IMR-90 (cell line): ENCODE measurements around the gene CPTP. TPM values are rescaled to one million over a fixed set of nuclear protein-coding genes. Genes with fewer than 3 reads are reported as not detected.

ENCODE experiments used
- ATAC-seq: fragments of 200-7000 bp; cut with Tn5 transposase; 2 replicates; pipeline ENCODE4 v1.9.1; 2020; ENCODE audit warnings: low read depth, mild to moderate bottlenecking, moderate library complexity
- BruUV-seq: library from RNA; stranded (reverse); fragments of 400-500 nt; replicated peaks from 2 replicates; lab custom pipeline; 2021; lab: Mats Ljungman, UMichigan
- CTCF ChIA-PET: fragments of 300-600 bp; formaldehyde crosslinking; extraction: SDS; loops from one replicate; lab custom pipeline; 2021; ENCODE audit warnings: antibody characterized with exemption; lab: Yijun Ruan, JAX
- POLR2A ChIA-PET: fragments of 300-600 bp; sonication (Branson Sonifier 250); formaldehyde crosslinking; loops from one replicate; lab custom pipeline; 2022; ENCODE audit warnings: antibody characterized with exemption; ENCODE audit not compliant: unreplicated experiment; lab: Charles Lee
- DNase-seq: peaks from one replicate; pipeline ENCODE4 v3.0.0; 2013
- H2AFZ ChIP-seq: replicated peaks from 2 replicates; pipeline ENCODE3; 2013; ENCODE audit warnings: low read length, mild to moderate bottlenecking; ENCODE audit not compliant: poor library complexity
- H2AK5ac ChIP-seq: 2 replicates; pipeline ENCODE4 v1.6.1; 2013; ENCODE audit warnings: low read depth, low read length, inconsistent platforms
- H2AK9ac ChIP-seq: replicated peaks from 2 replicates; pipeline ENCODE3; 2013; ENCODE audit warnings: mild to moderate bottlenecking, low read depth, low read length, moderate library complexity; ENCODE audit not compliant: poor library complexity
- H2BK120ac ChIP-seq: 2 replicates; pipeline ENCODE4 v1.6.1; 2013; ENCODE audit warnings: low read depth, low read length, inconsistent platforms
- H2BK15ac ChIP-seq: 3 replicates; pipeline ENCODE4 v1.6.1; 2013; ENCODE audit warnings: low read depth, low read length, inconsistent platforms
- H2BK20ac ChIP-seq: 2 replicates; pipeline ENCODE4 v1.6.1; 2013; ENCODE audit warnings: low read depth, mild to moderate bottlenecking, inconsistent platforms, low read length, moderate library complexity
- H2BK5ac ChIP-seq: 2 replicates; pipeline ENCODE4 v1.6.1; 2013; ENCODE audit warnings: mild to moderate bottlenecking, low read depth, low read length, inconsistent platforms; ENCODE audit not compliant: poor library complexity, severe bottlenecking
- H3K14ac ChIP-seq: replicated peaks from 2 replicates; pipeline ENCODE4 v1.6.1; 2013; ENCODE audit warnings: low read depth, low read length, inconsistent platforms
- H3K18ac ChIP-seq: 2 replicates; pipeline ENCODE4 v1.6.1; 2013; ENCODE audit warnings: low read depth, low read length, control low read depth
- H3K23ac ChIP-seq: 2 replicates; pipeline ENCODE4 v1.6.1; 2013; ENCODE audit warnings: low read depth, low read length, inconsistent platforms
- H3K27ac ChIP-seq: 2 replicates; pipeline ENCODE4 v1.5.1; 2013; ENCODE audit warnings: mild to moderate bottlenecking, control low read depth, low read length; ENCODE audit not compliant: insufficient read depth
- H3K27me3 ChIP-seq: 2 replicates; pipeline ENCODE4 v1.6.1; 2013; ENCODE audit warnings: low read length; ENCODE audit not compliant: control insufficient read depth, insufficient read depth
- H3K36me3 ChIP-seq: 2 replicates; pipeline ENCODE4 v1.6.1; 2013; ENCODE audit warnings: low read length, mixed read lengths; ENCODE audit not compliant: control insufficient read depth, insufficient read depth
- H3K4ac ChIP-seq: 2 replicates; pipeline ENCODE4 v1.6.1; 2013; ENCODE audit warnings: low read depth, low read length, inconsistent platforms
- H3K4me1 ChIP-seq: 2 replicates; pipeline ENCODE4 v1.6.1; 2013; ENCODE audit warnings: low read length, mixed read lengths; ENCODE audit not compliant: control insufficient read depth, insufficient read depth
- H3K4me2 ChIP-seq: 2 replicates; pipeline ENCODE4 v1.6.1; 2013; ENCODE audit warnings: low read depth, mild to moderate bottlenecking, control low read depth, low read length, moderate library complexity
- H3K4me3 ChIP-seq: 2 replicates; pipeline ENCODE4 v1.5.1; 2013; ENCODE audit warnings: low read depth, mild to moderate bottlenecking, control low read depth, low read length, moderate library complexity; ENCODE audit not compliant: insufficient read depth
- H3K56ac ChIP-seq: 2 replicates; pipeline ENCODE4 v1.6.1; 2013; ENCODE audit warnings: low read length, inconsistent platforms; ENCODE audit not compliant: insufficient read depth; ENCODE audit errors: extremely low read depth
- H3K79me1 ChIP-seq, 2 experiments: 2 replicates each; pipeline ENCODE4 v1.6.1; 2013; ENCODE audit warnings: low read length in 2 of 2, inconsistent platforms in 1 of 2, low read depth in 1 of 2
- H3K9ac ChIP-seq: 2 replicates; pipeline ENCODE4 v1.6.1; 2013; ENCODE audit warnings: low read depth, low read length, control low read depth
- H3K9me1 ChIP-seq: 2 replicates; pipeline ENCODE4 v1.6.1; 2013; ENCODE audit warnings: low read length, inconsistent platforms; ENCODE audit not compliant: insufficient read depth
- H3K9me3 ChIP-seq: 2 replicates; pipeline ENCODE4 v1.6.1; 2013; ENCODE audit warnings: low read length; ENCODE audit not compliant: control insufficient read depth, insufficient read depth
- H4K20me1 ChIP-seq: 2 replicates; pipeline ENCODE4 v1.6.1; 2013; ENCODE audit warnings: low read length, inconsistent platforms; ENCODE audit not compliant: insufficient read depth
- H4K5ac ChIP-seq: 2 replicates; pipeline ENCODE4 v1.6.1; 2013; ENCODE audit warnings: mild to moderate bottlenecking, low read depth, low read length, control low read depth
- H4K8ac ChIP-seq, 2 experiments: 2 replicates each; pipeline ENCODE4 v1.6.1; 2013; ENCODE audit warnings: low read depth in 2 of 2, low read length in 2 of 2, control low read depth in 1 of 2, inconsistent platforms in 1 of 2
- H4K91ac ChIP-seq: 2 replicates; pipeline ENCODE4 v1.6.1; 2013; ENCODE audit warnings: low read depth, low read length, inconsistent platforms; ENCODE audit not compliant: insufficient read depth
- BHLHE40 ChIP-seq: fragments of 150-350 bp; IDR thresholded peaks from 2 replicates; pipeline ENCODE4 v1.6.1; 2016; ENCODE audit warnings: mild to moderate bottlenecking, low read depth, low read length
- CEBPB ChIP-seq: IDR thresholded peaks from 2 replicates; pipeline ENCODE4 v1.6.1; 2012; ENCODE audit warnings: low read depth, low read length, improper control_type of control experiment
- CHD1 ChIP-seq: IDR thresholded peaks from 2 replicates; pipeline ENCODE4 v1.6.1; 2012; ENCODE audit warnings: low read depth, low read length, improper control_type of control experiment
- ELK1 ChIP-seq: fragments of 150-350 bp; IDR thresholded peaks from 2 replicates; pipeline ENCODE4 v1.6.1; 2016; ENCODE audit warnings: low read depth, mild to moderate bottlenecking, low read length, moderate library complexity, borderline replicate concordance
- FOS ChIP-seq: fragments of 150-350 bp; IDR thresholded peaks from 2 replicates; pipeline ENCODE4 v1.6.1; 2016; ENCODE audit warnings: low read depth, low read length
- MAFK ChIP-seq: IDR thresholded peaks from 2 replicates; pipeline ENCODE4 v1.6.1; 2012; ENCODE audit warnings: low read depth, low read length, improper control_type of control experiment
- MAZ ChIP-seq: IDR thresholded peaks from 2 replicates; pipeline ENCODE4 v1.6.1; 2012; ENCODE audit warnings: low read depth, mild to moderate bottlenecking, low read length, improper control_type of control experiment, moderate library complexity, borderline replicate concordance
- MXI1 ChIP-seq: IDR thresholded peaks from 2 replicates; pipeline ENCODE4 v1.6.1; 2012; ENCODE audit warnings: low read depth, mild to moderate bottlenecking, low read length, moderate library complexity, borderline replicate concordance
- NFE2L2 ChIP-seq: fragments of 150-350 bp; IDR thresholded peaks from 2 replicates; pipeline ENCODE4 v1.6.1; 2016; ENCODE audit warnings: low read depth, mild to moderate bottlenecking, low read length
- POLR2A ChIP-seq: IDR thresholded peaks from 2 replicates; pipeline ENCODE4 v1.6.1; 2012; ENCODE audit warnings: mild to moderate bottlenecking, low read depth, low read length
- RAD21 ChIP-seq: IDR thresholded peaks from 2 replicates; pipeline ENCODE4 v1.6.1; 2012; ENCODE audit warnings: low read length, improper control_type of control experiment
- RCOR1 ChIP-seq: IDR thresholded peaks from 2 replicates; pipeline ENCODE4 v1.6.1; 2012; ENCODE audit warnings: mild to moderate bottlenecking, low read length, improper control_type of control experiment; ENCODE audit not compliant: insufficient replicate concordance
- RFX5 ChIP-seq: IDR thresholded peaks from 2 replicates; pipeline ENCODE4 v1.8.0; 2012; ENCODE audit warnings: low read depth, mild to moderate bottlenecking, low read length, moderate library complexity
- SMC3 ChIP-seq: fragments of 150-350 bp; IDR thresholded peaks from 2 replicates; pipeline ENCODE4 v1.6.1; 2016; ENCODE audit warnings: low read depth, mild to moderate bottlenecking, antibody characterized with exemption, low read length, moderate library complexity
- USF2 ChIP-seq: fragments of 150-350 bp; IDR thresholded peaks from 2 replicates; pipeline ENCODE4 v1.6.1; 2017; ENCODE audit warnings: mild to moderate bottlenecking, antibody characterized with exemption, low read length, low read depth
- WGBS, 2 experiments: methylation state at CpG; one replicate each; pipeline versions ENCODE4 v1.1.5 to v1.1.7; 2013; ENCODE audit warnings: missing lambda C conversion rate in 2 of 2; ENCODE audit not compliant: insufficient read length in 1 of 2; ENCODE audit errors: extremely low coverage in 2 of 2; 5-methylcytosine and 5-hydroxymethylcytosine counted together
- dilution Hi-C: fragments of 300-500 bp; cut with HindIII; formaldehyde crosslinking; loops from one replicate; pipeline ENCODE4 v1.14.3; 2018; ENCODE audit warnings: low sequenced_read_pairs; ENCODE audit not compliant: unreplicated experiment
- in situ Hi-C: fragments of 300-500 bp; cut with MboI; formaldehyde crosslinking; loops from 3 replicates; pipeline ENCODE4 v1.14.3; 2019; ENCODE audit warnings: low sequenced_read_pairs, inconsistent platforms, mixed read lengths
- intact Hi-C: fragments of 100-400 bp; cut with micrococcal nuclease; formaldehyde crosslinking; loops from 2 replicates; pipeline ENCODE4 v1.10.0; 2022
- polyA plus RNA-seq, 3 experiments: library from polyadenylated mRNA; depleted of rRNA; stranded (reverse); fragments of >200 nt; gene quantifications; 2 replicates each; pipeline ENCODE4 v1.2.3, GENCODE V29; 2012; ENCODE audit warnings: low replicate concordance in 1 of 3
- total RNA-seq: library from RNA; depleted of rRNA; stranded (reverse); fragments of >200 nt; gene quantifications from 2 replicates; pipeline ENCODE4 v1.2.3, GENCODE V29; 2012
- TF ChIP-seq, protein P1 (sequence below): conservative IDR thresholded peaks from 2 replicates; pipeline ENCODE4 v1.5.1; 2012; ENCODE audit warnings: mild to moderate bottlenecking, low read depth, low read length, improper control_type of control experiment

Gene CPTP
- total and polyA plus RNA-seq, 2 of the 4 experiments (the other 2 are of a cell fraction) = 2.7 to 12.1 TPM

DNA sequence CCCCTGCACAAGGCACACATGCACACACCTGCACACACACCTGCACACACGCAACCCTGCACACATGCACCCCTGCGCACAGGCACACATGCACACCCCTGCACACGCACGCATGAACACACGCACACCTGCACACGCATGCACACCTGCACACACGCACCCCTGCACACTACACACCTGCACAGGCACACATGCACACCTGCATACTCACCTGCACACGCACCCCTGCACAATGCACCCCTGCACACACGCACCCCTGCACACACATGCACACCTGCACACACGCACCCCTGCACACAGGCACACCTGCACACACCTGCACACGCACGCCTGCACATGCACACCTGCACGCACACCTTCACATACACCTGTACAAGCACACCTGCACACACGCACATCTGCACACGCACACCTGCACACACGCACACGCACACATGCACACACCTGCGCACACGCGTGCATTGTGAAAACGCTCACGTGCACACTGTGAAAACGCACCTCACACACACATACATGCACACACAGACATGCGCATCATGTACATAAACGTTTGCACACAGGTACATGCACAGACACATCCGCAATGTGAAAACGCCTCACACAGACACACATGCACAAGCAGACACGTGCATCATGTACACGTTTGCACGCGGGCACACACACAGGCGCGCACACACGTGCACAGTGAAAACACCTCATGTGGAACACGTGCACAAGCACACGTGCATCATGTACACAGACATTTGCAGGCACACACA lies 16.4 kb downstream of the CPTP start:
- dilution Hi-C loops (no loop called here), in situ Hi-C loops (no loop called here), intact Hi-C loops (no loop called here)
- Histone ChIP-seq H4K91ac (no peak overlapping the region), H2AK9ac (no peak overlapping the region), H3K9me3 (no peaks in the 10 kb centered on the region), H2AK5ac (no peak overlapping the region), H2BK120ac (no peak overlapping the region), H3K9me1 (peaks cover 13% of the 10 kb centered on the region), H3K18ac (no peak overlapping the region), H3K4me2 (no peak overlapping the region), H3K4ac (no peak overlapping the region), H2BK5ac (no peak overlapping the region), H4K8ac (no peak overlapping the region), H2AFZ (no peak overlapping the region), H3K36me3 (peaks cover 41% of the 10 kb centered on the region), H4K20me1 (peaks cover 43% of the 10 kb centered on the region), H2BK15ac (no peak overlapping the region), H3K9ac (no peak overlapping the region), H3K56ac (no peak overlapping the region), H3K4me3 (no peak overlapping the region), H3K27me3 (no peaks in the 10 kb centered on the region), H3K27ac (no peak overlapping the region), H3K79me1 (peaks cover 12 to 48% of the 10 kb centered on the region in 2 experiments), H3K4me1 (peaks cover 13% of the 10 kb centered on the region), H3K23ac (no peak overlapping the region), H3K14ac (no peak overlapping the region), H4K5ac (no peak overlapping the region), H2BK20ac (no peak overlapping the region)
- ChIA-PET POLR2A (no interaction called here), CTCF (no interaction called here)
- DNase-seq (no peak), ATAC-seq (no peak)
- 94% methylated on average over 24 of the region's 36 CpGs; no CpG with 5 or more reads in 1 of the 2 experiments for WGBS, 2 experiments
- TF ChIP-seq MAFK = no peak
- TF ChIP-seq MXI1 = no peak
- no peak for TF ChIP-seq RCOR1
- no peak for TF ChIP-seq NFE2L2
- no peak for TF ChIP-seq SMC3
- TF ChIP-seq BHLHE40 = no peak
- TF ChIP-seq ELK1 = no peak
- TF ChIP-seq FOS = no peak
- TF ChIP-seq RAD21 = no peak
- TF ChIP-seq RFX5 = no peak
- TF ChIP-seq MAZ = no peak
- TF ChIP-seq CHD1 = no peak
- TF ChIP-seq, protein P1, sequence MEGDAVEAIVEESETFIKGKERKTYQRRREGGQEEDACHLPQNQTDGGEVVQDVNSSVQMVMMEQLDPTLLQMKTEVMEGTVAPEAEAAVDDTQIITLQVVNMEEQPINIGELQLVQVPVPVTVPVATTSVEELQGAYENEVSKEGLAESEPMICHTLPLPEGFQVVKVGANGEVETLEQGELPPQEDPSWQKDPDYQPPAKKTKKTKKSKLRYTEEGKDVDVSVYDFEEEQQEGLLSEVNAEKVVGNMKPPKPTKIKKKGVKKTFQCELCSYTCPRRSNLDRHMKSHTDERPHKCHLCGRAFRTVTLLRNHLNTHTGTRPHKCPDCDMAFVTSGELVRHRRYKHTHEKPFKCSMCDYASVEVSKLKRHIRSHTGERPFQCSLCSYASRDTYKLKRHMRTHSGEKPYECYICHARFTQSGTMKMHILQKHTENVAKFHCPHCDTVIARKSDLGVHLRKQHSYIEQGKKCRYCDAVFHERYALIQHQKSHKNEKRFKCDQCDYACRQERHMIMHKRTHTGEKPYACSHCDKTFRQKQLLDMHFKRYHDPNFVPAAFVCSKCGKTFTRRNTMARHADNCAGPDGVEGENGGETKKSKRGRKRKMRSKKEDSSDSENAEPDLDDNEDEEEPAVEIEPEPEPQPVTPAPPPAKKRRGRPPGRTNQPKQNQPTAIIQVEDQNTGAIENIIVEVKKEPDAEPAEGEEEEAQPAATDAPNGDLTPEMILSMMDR = no peak
- no peak for TF ChIP-seq POLR2A
- no peak for TF ChIP-seq USF2
- no peak for TF ChIP-seq CEBPB
- BruUV-seq = no TSS peak
